ENCODE data around the gene RNF31. TPM values are rescaled to one million over a fixed set of nuclear protein-coding genes. Genes with fewer than 3 reads are reported as not detected.

Gene RNF31
- polyA plus RNA-seq, 2 of the 4 experiments (the other 2 are of a cell fraction): 5.7 to 20.8 TPM

- TF ChIP-seq EHF (CRISPR knock-in tag; IDR thresholded peaks at IDR 0.05) (no peak), CEBPB (IDR thresholded peaks at IDR 0.05) (no peak), FOSB (CRISPR knock-in tag; IDR thresholded peaks at IDR 0.05) (no peak), EHMT2 (IDR thresholded peaks at IDR 0.05; ENCODE audit: low read depth) (no peak), SREBF2 (IDR thresholded peaks at IDR 0.05) (no peak), POLR2A (IDR thresholded peaks at IDR 0.05; ENCODE audit: low read length) (no peak), MAX (IDR thresholded peaks at IDR 0.05) (no peak), ZC3H11A (IDR thresholded peaks at IDR 0.05) (no peak), MAFK (IDR thresholded peaks at IDR 0.05; ENCODE audit: partially characterized antibody) (no peak), GATA3 (IDR thresholded peaks at IDR 0.05; ENCODE audit: borderline replicate concordance) (no peak), MAZ (IDR thresholded peaks at IDR 0.05; ENCODE audit: borderline replicate concordance, low read depth, low read length) (no peak), ATOH8 (CRISPR knock-in tag; IDR thresholded peaks at IDR 0.05; ENCODE audit: low read depth) (no peak), RARB (CRISPR knock-in tag; IDR thresholded peaks at IDR 0.05) (no peak), E2F6 (IDR thresholded peaks at IDR 0.05; ENCODE audit: borderline replicate concordance, low read depth) (no peak), KDM5A (IDR thresholded peaks at IDR 0.05) (no peak)
- no peaks in the 10 kb centered on the region for H3K9me3 ChIP-seq
- ChIA-PET POLR2A (no interaction called here), CTCF (interaction anchor here (1.0 to 8.0 kb wide), 5 partner anchors 11 to 113 kb away, joined by 4 to 64 read pairs (median 5); partner anchors contain the start of genes IRF9 and TM9SF1)
- no peak overlapping the region for H3K4me3 ChIP-seq
- DNase-seq (ENCODE audit: low read depth in 1 of 2, low spot score in 1 of 2): no peak
- no peak for FAIRE-seq
- 89% methylated on average over 16 of the region's 19 CpGs for WGBS (ENCODE audit: missing lambda C conversion rate)
- no peak for ATAC-seq
- H3K27ac ChIP-seq: no peak overlapping the region
- peaks cover 13% of the 10 kb centered on the region for H3K4me1 ChIP-seq
- H3K4me2 ChIP-seq: no peak overlapping the region
Observed at GRCh38 chr14:24184104-24184970, 37.0 kb downstream of the RNF31 start.

GRCh38 chr14:24185026-24185425, 37.7 kb downstream of the RNF31 start:
- FAIRE-seq (no peak), DNase-seq (ENCODE audit: low read depth in 1 of 2, low spot score in 1 of 2) (no peak), ATAC-seq (no peak)
- TF ChIP-seq JUNB (IDR thresholded peaks at IDR 0.05): no peak
- no peak for TF ChIP-seq E2F6 (IDR thresholded peaks at IDR 0.05; ENCODE audit: borderline replicate concordance, low read depth)
- TF ChIP-seq REST (IDR thresholded peaks at IDR 0.05): no peak
- TF ChIP-seq MAX (IDR thresholded peaks at IDR 0.05): no peak
- no peak overlapping the region for H3K4me2 ChIP-seq
- 92% methylated on average over 7 of the region's 7 CpGs for WGBS (ENCODE audit: missing lambda C conversion rate)
- no peak overlapping the region for H3K27ac ChIP-seq
- H3K4me1 ChIP-seq: peaks cover 16% of the 10 kb centered on the region
- H3K9me3 ChIP-seq: no peaks in the 10 kb centered on the region
- CTCF ChIA-PET: interaction anchor here (1.0 to 8.0 kb wide), 5 partner anchors 10 to 112 kb away, joined by 3 to 64 read pairs (median 5); partner anchors contain the start of genes IRF9, PSME2 and TM9SF1
- POLR2A ChIA-PET: no interaction called here
- no peak overlapping the region for H3K4me3 ChIP-seq
